WTC11 (cell line): ENCODE results near the gene CTCF. TPM values are rescaled to one million over a fixed set of nuclear protein-coding genes. Genes with fewer than 3 reads are reported as not detected.

Source experiments
- ATAC-seq: fragments of 200-7000 bp; cut with Tn5 transposase; 2 replicates; pipeline ENCODE4 v1.10.0; 2021; ENCODE audit warnings: mild to moderate bottlenecking, moderate library complexity
- CTCF ChIA-PET: fragments of 300-600 bp; sonication (Branson Sonifier 250); formaldehyde crosslinking; loops from one replicate; lab custom pipeline; 2021; ENCODE audit warnings: antibody characterized with exemption; lab: Charles Lee
- POLR2A ChIA-PET: fragments of 350-600 bp; sonication (Branson Sonifier 250); formaldehyde crosslinking; loops from one replicate; lab custom pipeline; 2021; ENCODE audit warnings: antibody characterized with exemption; lab: Charles Lee
- DNase-seq: peaks from one replicate; pipeline ENCODE4 v3.0.0; 2021; ENCODE audit warnings: low spot score
- H3K27ac Mint-ChIP-seq: 2 replicates; pipeline ENCODE4 v1.8.0; 2021; ENCODE audit warnings: mixed read lengths
- H3K27me3 Mint-ChIP-seq: 2 replicates; pipeline ENCODE4 v1.8.0; 2021; ENCODE audit warnings: low read depth, mild to moderate bottlenecking, moderate library complexity, mixed read lengths
- H3K36me3 Mint-ChIP-seq: 2 replicates; pipeline ENCODE4 v1.8.0; 2021; ENCODE audit warnings: mixed read lengths
- H3K4me1 Mint-ChIP-seq: 2 replicates; pipeline ENCODE4 v1.8.0; 2022; ENCODE audit warnings: mixed read lengths
- H3K4me3 Mint-ChIP-seq: 2 replicates; pipeline ENCODE4 v1.8.0; 2021; ENCODE audit warnings: mild to moderate bottlenecking, moderate library complexity, mixed read lengths
- H3K9me3 Mint-ChIP-seq: 2 replicates; pipeline ENCODE4 v1.8.0; 2021; ENCODE audit warnings: mixed read lengths
- ARID4B ChIP-seq: sonication (generic); formaldehyde crosslinking; IDR thresholded peaks from 2 replicates; pipeline ENCODE4 v1.8.0; 2023; ENCODE audit warnings: missing genetic modification reagents, mild to moderate bottlenecking, borderline replicate concordance
- ATF1 ChIP-seq: sonication (generic); formaldehyde crosslinking; IDR thresholded peaks from 2 replicates; pipeline ENCODE4 v1.8.1; 2023; ENCODE audit warnings: mild to moderate bottlenecking, moderate library complexity, missing genetic modification reagents
- CDX4 ChIP-seq: fragments of 250-450 bp; sonication (Bioruptor Pico); IDR thresholded peaks from 2 replicates; pipeline ENCODE4 v1.9.0; 2021; ENCODE audit warnings: moderate library complexity, mild to moderate bottlenecking, inconsistent platforms, borderline replicate concordance
- E2F4 ChIP-seq: sonication (generic); formaldehyde crosslinking; IDR thresholded peaks from 2 replicates; pipeline ENCODE4 v1.8.1; 2022; ENCODE audit warnings: low read depth, mild to moderate bottlenecking, moderate library complexity, missing genetic modification reagents, borderline replicate concordance
- ELF4 ChIP-seq: sonication (generic); formaldehyde crosslinking; IDR thresholded peaks from 2 replicates; pipeline ENCODE4 v1.8.1; 2022; ENCODE audit warnings: low read depth, mild to moderate bottlenecking, moderate library complexity, missing genetic modification reagents
- ESRRA ChIP-seq: sonication (generic); formaldehyde crosslinking; IDR thresholded peaks from 2 replicates; pipeline ENCODE4 v1.8.1; 2022; ENCODE audit warnings: mild to moderate bottlenecking, missing genetic modification reagents, borderline replicate concordance
- GABPB1 ChIP-seq: sonication (generic); formaldehyde crosslinking; IDR thresholded peaks from 2 replicates; pipeline ENCODE4 v1.8.1; 2023; ENCODE audit warnings: mild to moderate bottlenecking, missing genetic modification reagents
- GRHL2 ChIP-seq: fragments of 250-450 bp; sonication (Bioruptor Pico); IDR thresholded peaks from 2 replicates; pipeline ENCODE4 v1.8.0; 2022; ENCODE audit warnings: mild to moderate bottlenecking, moderate library complexity; ENCODE audit not compliant: insufficient replicate concordance, severe bottlenecking
- HMGA2 ChIP-seq: fragments of 250-450 bp; sonication (Bioruptor Pico); IDR thresholded peaks from 2 replicates; pipeline ENCODE4 v1.4.0; 2021; ENCODE audit warnings: mild to moderate bottlenecking, moderate library complexity
- JUN ChIP-seq: sonication (generic); formaldehyde crosslinking; IDR thresholded peaks from 2 replicates; pipeline ENCODE4 v1.8.0; 2023; ENCODE audit warnings: mild to moderate bottlenecking, missing genetic modification reagents
- PRDM15 ChIP-seq: sonication (generic); formaldehyde crosslinking; IDR thresholded peaks from 2 replicates; pipeline ENCODE4 v1.8.0; 2022; ENCODE audit warnings: missing genetic modification reagents
- RELA ChIP-seq: sonication (generic); formaldehyde crosslinking; IDR thresholded peaks from 2 replicates; pipeline ENCODE4 v1.8.1; 2022; ENCODE audit warnings: missing genetic modification reagents, mild to moderate bottlenecking, borderline replicate concordance
- SMAD4 ChIP-seq: sonication (generic); formaldehyde crosslinking; IDR thresholded peaks from 2 replicates; pipeline ENCODE4 v1.8.0; 2022; ENCODE audit warnings: mild to moderate bottlenecking, missing genetic modification reagents
- SP1 ChIP-seq: sonication (generic); formaldehyde crosslinking; conservative IDR thresholded peaks from 2 replicates; pipeline ENCODE4 v1.8.1; 2022; ENCODE audit warnings: missing genetic modification reagents
- TCF7 ChIP-seq: sonication (generic); formaldehyde crosslinking; IDR thresholded peaks from 2 replicates; pipeline ENCODE4 v1.8.0; 2022; ENCODE audit warnings: mild to moderate bottlenecking, low read depth, missing genetic modification reagents, moderate library complexity
- TEAD1 ChIP-seq: sonication (generic); formaldehyde crosslinking; IDR thresholded peaks from 2 replicates; pipeline ENCODE4 v1.8.0; 2022; ENCODE audit warnings: mild to moderate bottlenecking, missing genetic modification reagents
- ZNF138 ChIP-seq: sonication (generic); formaldehyde crosslinking; conservative IDR thresholded peaks from 2 replicates; pipeline ENCODE4 v1.8.1; 2022; ENCODE audit warnings: mild to moderate bottlenecking, moderate library complexity, missing genetic modification reagents
- ZNF317 ChIP-seq: sonication (generic); formaldehyde crosslinking; IDR thresholded peaks from 2 replicates; pipeline ENCODE4 v1.8.1; 2023; ENCODE audit warnings: low read depth, mild to moderate bottlenecking, moderate library complexity, missing genetic modification reagents, borderline replicate concordance
- ZNF425 ChIP-seq: fragments of 250-450 bp; sonication (Bioruptor Pico); conservative IDR thresholded peaks from 2 replicates; pipeline ENCODE4 v1.9.0; 2021; ENCODE audit warnings: mild to moderate bottlenecking
- total RNA-seq: library from RNA; stranded (reverse); gene quantifications from 3 replicates; pipeline ENCODE4 v1.2.3, GENCODE V29; 2021

The CTCF gene
- total RNA-seq, 1 experiment from 2014 or later, result 55.4 TPM

GRCh38 chr16:67593288-67593687 lies 31.0 kb downstream of the CTCF start (continued):
- TF ChIP-seq PRDM15 (CRISPR knock-in tag) (no peak), ZNF317 (CRISPR knock-in tag) (no peak)
- TF ChIP-seq, all 79 proteins: peak for 0

- DNase-seq, result no peak
- H3K27ac Mint-ChIP-seq, result peak overlapping the region; percentile 97
- ATAC-seq, result no peak
- POLR2A ChIA-PET, result interaction anchor here (0.6 to 0.7 kb wide), 2 partner anchors 64 to 162 kb away, joined by 3 read pairs; no protein-coding TSS in a partner anchor
- H3K4me1 Mint-ChIP-seq, result peaks cover 51% of the 10 kb centered on the region
- TF ChIP-seq GABPB1 (CRISPR knock-in tag), result no peak
- TF ChIP-seq JUN (CRISPR knock-in tag), result no peak
- TF ChIP-seq ZNF138, result no peak
- no peak for TF ChIP-seq ATF1
- TF ChIP-seq ARID4B (CRISPR knock-in tag), result no peak
- TF ChIP-seq HMGA2, result no peak
- no peaks in the 10 kb centered on the region for H3K9me3 Mint-ChIP-seq
- H3K4me3 Mint-ChIP-seq, result peak overlapping the region; percentile 57
- CTCF ChIA-PET, result interaction anchor here (1.1 to 2.7 kb wide), 4 partner anchors 21 to 80 kb away, joined by 3 to 11 read pairs (median 6); partner anchors contain the start of gene CTCF
- H3K36me3 Mint-ChIP-seq, result no peaks in the 10 kb centered on the region
- no peaks in the 10 kb centered on the region for H3K27me3 Mint-ChIP-seq
Observed at GRCh38 chr16:67593701-67594100, 31.4 kb downstream of the CTCF start.

- Mint-ChIP-seq H3K36me3 (no peaks in the 10 kb centered on the region), H3K9me3 (no peaks in the 10 kb centered on the region), H3K4me1 (peaks cover 51% of the 10 kb centered on the region), H3K27me3 (no peaks in the 10 kb centered on the region), H3K4me3 (peak overlapping the region; percentile 43), H3K27ac (peak overlapping the region; percentile 89)
- ChIA-PET POLR2A (interaction anchor here (0.7 kb wide), 1 partner anchor 162 kb away, joined by 3 read pairs; no protein-coding TSS in a partner anchor), CTCF (interaction anchor here (0.5 to 2.7 kb wide), 12 partner anchors 12 to 222 kb away, joined by 3 to 11 read pairs (median 4); partner anchors contain the start of genes CARMIL2 and CTCF)
- DNase-seq (no peak), ATAC-seq (peak; percentile 61)
- TF ChIP-seq ESRRA (CRISPR knock-in tag) (no peak), TCF7 (CRISPR knock-in tag) (no peak), SP1 (CRISPR knock-in tag) (no peak), GABPB1 (CRISPR knock-in tag) (no peak), E2F4 (CRISPR knock-in tag) (no peak), TEAD1 (no peak), GRHL2 (CRISPR knock-in tag) (no peak), RELA (CRISPR knock-in tag) (no peak), ELF4 (CRISPR knock-in tag) (no peak), ZNF425 (no peak), HMGA2 (no peak), CDX4 (CRISPR knock-in tag) (no peak), SMAD4 (no peak)
Observed at GRCh38 chr16:67594256-67594915, 32.1 kb downstream of the CTCF start.
